ENCODE results near the gene IRF2BP2. TPM values are rescaled to one million over a fixed set of nuclear protein-coding genes. Genes with fewer than 3 reads are reported as not detected.

Gene IRF2BP2
- total and polyA plus RNA-seq, 2 of the 13 experiments (the other 11 are each of a cell fraction or from before 2014, with no cell fraction given): 140 to 147 TPM

- TF ChIP-seq REXO4 (CRISPR knock-in tag; IDR thresholded peaks at IDR 0.05; ENCODE audit: borderline replicate concordance) (no peak), SRY (CRISPR knock-in tag; IDR thresholded peaks at IDR 0.05) (no peak), PRDM10 (CRISPR knock-in tag; IDR thresholded peaks at IDR 0.05; ENCODE audit: low read depth) (no peak), ZNF687 (CRISPR knock-in tag; IDR thresholded peaks at IDR 0.05) (peak; percentile 35)
- CTCF ChIA-PET (ENCODE audit: low intra/inter-chr PET ratio, low total read pairs): no interaction called here
- BruUV-seq (replicated peaks): no TSS peak
- no peak overlapping the region for H2AFZ ChIP-seq (ENCODE audit: low read length)
- intact Hi-C loops (cut with micrococcal nuclease; ENCODE audit: unreplicated experiment) (no loop called here), in situ Hi-C loops (cut with HindIII; ENCODE audit: extremely low pct_ligation_motif_present, low pct_unique_long_range_greater_than_20kb) (no loop called here)
- H3K36me3 ChIP-seq (replicated peaks in 1 of 2; ENCODE audit: control insufficient read depth in 1 of 2, insufficient read depth in 2 of 2, low read length in 2 of 2): no peaks in the 10 kb centered on the region
- H3K79me2 ChIP-seq (ENCODE audit: insufficient read depth, low read length): no peaks in the 10 kb centered on the region
- DNase-seq (ENCODE audit: low spot score) (no peak), FAIRE-seq (no peak), ATAC-seq (peak; percentile 21)
- POLR2A ChIA-PET: no interaction called here
- H3K4me3 ChIP-seq (replicated peaks in 1 of 3; ENCODE audit: insufficient read depth in 1 of 3, low read depth in 2 of 3, low read length in 3 of 3): no peak overlapping the region
- no peak overlapping the region for H3K27ac ChIP-seq (ENCODE audit: extremely low read length, insufficient read depth, low read length)
- H3K4me2 ChIP-seq (ENCODE audit: low read depth, low read length): no peak overlapping the region
- WGBS (ENCODE audit: low lambda C conversion rate): 66% methylated on average over 16 of the region's 16 CpGs
- peaks cover 3% of the 10 kb centered on the region in 2 experiments; a peak in 2 of 5 replicates for H3K27me3 ChIP-seq (ENCODE audit: control insufficient read depth in 1 of 2, insufficient read depth in 2 of 2, low read length in 2 of 2)
- peaks cover 18% of the 10 kb centered on the region for H3K4me1 ChIP-seq (ENCODE audit: insufficient read depth, low read length)
- no peaks in the 10 kb centered on the region for H4K20me1 ChIP-seq (ENCODE audit: insufficient read depth, low read length)
- no peak overlapping the region for H3K9ac ChIP-seq (ENCODE audit: insufficient read depth, low read depth, low read length)
- no peaks in the 10 kb centered on the region for H3K9me3 ChIP-seq (ENCODE audit: low read length)
These were observed 20.7 kb downstream of the IRF2BP2 start for GRCh38 chr1:234589064-234589800.

Measured in HepG2 (cell line).